ENCODE data around the gene PRODH2. TPM values are rescaled to one million over a fixed set of nuclear protein-coding genes. Genes with fewer than 3 reads are reported as not detected.

PRODH2 gene
- polyA plus RNA-seq, 2 of the 4 experiments (the other 2 are of a cell fraction): 0.92 to 1.0 TPM

DNA sequence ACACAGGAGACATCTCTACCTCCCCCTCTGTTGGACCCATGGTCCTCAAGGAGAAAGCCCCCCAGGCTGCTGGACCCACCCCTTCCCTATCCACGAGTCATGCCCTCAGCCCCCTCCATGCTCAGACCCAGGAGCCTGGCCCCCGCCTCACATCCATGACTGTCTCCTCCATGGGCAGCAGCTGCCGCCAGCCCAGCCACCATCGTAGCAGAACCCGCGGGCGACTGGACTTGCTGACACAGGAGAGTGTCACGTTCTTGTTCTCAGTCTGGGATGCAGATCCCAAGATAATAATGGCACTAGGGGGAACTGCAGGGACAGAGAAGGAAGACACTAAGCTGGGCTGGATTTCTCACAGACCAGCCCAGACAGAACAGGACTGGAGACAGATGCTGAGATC lies 35.8 kb upstream of the PRODH2 start:
- no peak overlapping the region for H3K4me3 ChIP-seq
- ATAC-seq: no peak
- WGBS (ENCODE audit: missing lambda C conversion rate): 71% methylated on average over 8 of the region's 8 CpGs
- peaks cover under 1% of the 10 kb centered on the region; the same call in 1 of the 3 replicates for H3K9me3 ChIP-seq
- FAIRE-seq: no peak
- no peak overlapping the region for H3K27ac ChIP-seq
- POLR2A ChIA-PET: no interaction called here
- peaks cover 28% of the 10 kb centered on the region; the same call in 2 of the 3 replicates for H3K4me1 ChIP-seq
- CTCF ChIA-PET: interaction anchor here (1.7 to 5.2 kb wide), 3 partner anchors 11 to 33 kb away, joined by 6 to 23 read pairs (median 7); partner anchors contain the start of gene KIRREL2
- H3K4me2 ChIP-seq: no peak overlapping the region
- no peak for DNase-seq (ENCODE audit: low read depth in 1 of 2, low spot score in 1 of 2)
- TF ChIP-seq TP53 (CRISPR knock-in tag; IDR thresholded peaks at IDR 0.05) (no peak), BHLHE40 (IDR thresholded peaks at IDR 0.05; ENCODE audit: low read depth, low read length) (no peak), POLR2AphosphoS2 (conservative IDR thresholded peaks at IDR 0.05; ENCODE audit: low read length) (no peak), SMC3 (IDR thresholded peaks at IDR 0.05) (no peak), GATA3 (IDR thresholded peaks at IDR 0.05; ENCODE audit: borderline replicate concordance) (no peak), JUNB (IDR thresholded peaks at IDR 0.05) (no peak), ELK1 (IDR thresholded peaks at IDR 0.05; ENCODE audit: low read depth, low read length) (no peak), ESRRA (IDR thresholded peaks at IDR 0.05; ENCODE audit: borderline replicate concordance, low read length) (no peak), EHMT2 (IDR thresholded peaks at IDR 0.05; ENCODE audit: low read depth) (no peak)

DNA sequence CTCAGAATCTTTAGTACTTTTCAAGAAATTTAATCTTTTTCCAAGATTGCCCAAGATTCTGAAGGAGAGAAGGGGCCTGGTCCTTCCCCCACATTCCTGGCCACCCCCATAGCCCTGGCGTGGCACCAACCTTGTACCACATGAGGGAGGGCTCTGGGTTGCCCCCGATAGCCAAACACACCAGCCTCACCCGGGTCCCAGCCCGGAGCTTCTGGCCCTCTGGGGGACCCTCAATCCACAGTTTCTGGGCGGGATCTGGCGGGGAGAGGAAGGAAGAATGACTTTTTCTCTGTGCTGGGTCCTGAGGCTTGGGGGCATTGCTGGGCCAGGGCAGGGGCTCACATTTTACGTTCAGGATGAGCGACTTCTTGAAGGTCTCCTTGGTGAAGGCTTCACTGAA lies 35.3 kb upstream of the PRODH2 start:
- Histone ChIP-seq H3K4me1 (peaks cover 28% of the 10 kb centered on the region; the same call in 2 of the 3 replicates), H3K9me3 (peaks cover 3% of the 10 kb centered on the region; the same call in 1 of the 3 replicates), H3K27ac (no peak overlapping the region), H3K4me2 (no peak overlapping the region), H3K4me3 (no peak overlapping the region)
- no peak for FAIRE-seq
- ChIA-PET CTCF (interaction anchor here (1.7 to 5.2 kb wide), 2 partner anchors 11 to 33 kb away, joined by 7 to 23 read pairs; partner anchors contain the start of gene KIRREL2), POLR2A (no interaction called here)
- WGBS (ENCODE audit: missing lambda C conversion rate): 65% methylated on average over 8 of the region's 8 CpGs
- DNase-seq (ENCODE audit: low read depth in 1 of 2, low spot score in 1 of 2): no peak
- ATAC-seq: no peak
- TF ChIP-seq MAFK (IDR thresholded peaks at IDR 0.05; ENCODE audit: partially characterized antibody) (no peak), GATA3 (IDR thresholded peaks at IDR 0.05; ENCODE audit: borderline replicate concordance) (no peak), NFE2L2 (conservative IDR thresholded peaks at IDR 0.05; ENCODE audit: low read length) (no peak), ZC3H11A (IDR thresholded peaks at IDR 0.05) (no peak), MAZ (IDR thresholded peaks at IDR 0.05; ENCODE audit: borderline replicate concordance, low read depth, low read length) (no peak), HOXA7 (CRISPR knock-in tag; IDR thresholded peaks at IDR 0.05) (no peak), HDAC2 (IDR thresholded peaks at IDR 0.05) (no peak), ATOH8 (CRISPR knock-in tag; IDR thresholded peaks at IDR 0.05; ENCODE audit: low read depth) (no peak), EHMT2 (IDR thresholded peaks at IDR 0.05; ENCODE audit: low read depth) (no peak), NR3C1 (IDR thresholded peaks at IDR 0.05) (no peak)

DNA sequence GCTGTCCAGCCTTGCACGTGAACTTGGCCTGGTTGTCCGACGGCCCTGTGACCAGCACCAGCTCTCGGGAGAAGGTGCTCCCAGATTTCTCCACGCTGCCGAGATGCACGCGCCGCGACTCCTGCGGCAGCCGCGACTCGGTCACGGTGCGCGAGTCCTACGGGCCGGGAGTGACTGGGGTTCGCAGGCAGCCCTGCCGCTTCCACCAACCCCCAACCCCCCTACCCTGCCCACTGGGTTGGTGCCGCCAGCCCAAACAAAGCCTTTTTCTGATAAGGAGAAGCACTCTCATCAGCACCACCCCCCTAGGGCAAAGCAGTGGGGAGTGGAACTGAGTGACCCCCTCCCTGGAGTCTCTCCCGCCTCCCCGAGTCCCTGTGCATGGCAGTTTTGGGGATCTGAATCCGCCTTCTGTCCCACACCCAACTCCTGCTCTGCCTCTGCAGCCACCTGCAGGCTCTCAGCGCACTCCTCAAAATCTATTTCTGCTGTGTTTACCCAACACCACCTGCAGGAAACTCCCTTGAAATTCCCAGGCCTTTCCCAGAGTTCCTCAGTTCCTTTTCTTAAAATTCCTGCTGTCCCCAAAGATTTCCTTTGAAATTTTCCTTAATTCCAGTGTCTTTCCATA lies 33.5 kb upstream of the PRODH2 start:
- CTCF ChIA-PET: interaction anchor here (0.7 to 5.2 kb wide), 6 partner anchors 12 to 298 kb away, joined by 3 to 23 read pairs (median 4); partner anchors contain the start of genes APLP1 and KIRREL2
- DNase-seq (ENCODE audit: low read depth in 1 of 2, low spot score in 1 of 2) (peak; percentile 58 to 88), FAIRE-seq (peak; percentile 93), ATAC-seq (peak; percentile 44 to 48)
- peaks cover 28% of the 10 kb centered on the region; the same call in 2 of the 3 replicates for H3K4me1 ChIP-seq
- peak overlapping the region; percentile 17 to 65; a peak in 4 of 6 replicates for H3K27ac ChIP-seq
- peak overlapping the region; percentile 49 for H3K4me3 ChIP-seq
- POLR2A ChIA-PET: interaction anchor here (0.6 to 1.6 kb wide), 4 partner anchors 23 to 1600 kb away, joined by 3 to 4 read pairs (median 4); no protein-coding TSS in a partner anchor
- peak overlapping the region; percentile 99 for H3K4me2 ChIP-seq
- H3K9me3 ChIP-seq: peaks cover 3% of the 10 kb centered on the region; the same call in 1 of the 3 replicates
- WGBS (ENCODE audit: missing lambda C conversion rate): 13% methylated on average over 21 of the region's 26 CpGs
- no peak for TF ChIP-seq HOXA7 (CRISPR knock-in tag; IDR thresholded peaks at IDR 0.05)
- no peak for TF ChIP-seq ELK1 (IDR thresholded peaks at IDR 0.05; ENCODE audit: low read depth, low read length)
- TF ChIP-seq RNF2 (IDR thresholded peaks at IDR 0.05; ENCODE audit: borderline replicate concordance, low read depth): peak; percentile 50; the same call in 1 of the 2 replicates
- no peak for TF ChIP-seq MAFK (IDR thresholded peaks at IDR 0.05; ENCODE audit: partially characterized antibody)
- no peak for TF ChIP-seq ZSCAN20 (CRISPR knock-in tag; IDR thresholded peaks at IDR 0.05)
- no peak for TF ChIP-seq EHF (CRISPR knock-in tag; IDR thresholded peaks at IDR 0.05)
- TF ChIP-seq, protein P1, sequence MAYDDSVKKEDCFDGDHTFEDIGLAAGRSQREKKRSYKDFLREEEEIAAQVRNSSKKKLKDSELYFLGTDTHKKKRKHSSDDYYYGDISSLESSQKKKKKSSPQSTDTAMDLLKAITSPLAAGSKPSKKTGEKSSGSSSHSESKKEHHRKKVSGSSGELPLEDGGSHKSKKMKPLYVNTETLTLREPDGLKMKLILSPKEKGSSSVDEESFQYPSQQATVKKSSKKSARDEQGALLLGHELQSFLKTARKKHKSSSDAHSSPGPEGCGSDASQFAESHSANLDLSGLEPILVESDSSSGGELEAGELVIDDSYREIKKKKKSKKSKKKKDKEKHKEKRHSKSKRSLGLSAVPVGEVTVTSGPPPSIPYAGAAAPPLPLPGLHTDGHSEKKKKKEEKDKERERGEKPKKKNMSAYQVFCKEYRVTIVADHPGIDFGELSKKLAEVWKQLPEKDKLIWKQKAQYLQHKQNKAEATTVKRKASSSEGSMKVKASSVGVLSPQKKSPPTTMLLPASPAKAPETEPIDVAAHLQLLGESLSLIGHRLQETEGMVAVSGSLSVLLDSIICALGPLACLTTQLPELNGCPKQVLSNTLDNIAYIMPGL (CRISPR knock-in tag; IDR thresholded peaks at IDR 0.05; ENCODE audit: borderline replicate concordance): no peak
- no peak for TF ChIP-seq ZC3H11A (IDR thresholded peaks at IDR 0.05)
- TF ChIP-seq NFE2L2 (conservative IDR thresholded peaks at IDR 0.05; ENCODE audit: low read length): no peak
- peak; percentile 24 to 27; a peak in 4 of 5 replicates for TF ChIP-seq RAD21 (conservative IDR thresholded peaks at IDR 0.05 in 1 of 2, IDR thresholded peaks at IDR 0.05 in 1 of 2)
- no peak for TF ChIP-seq ATOH8 (CRISPR knock-in tag; IDR thresholded peaks at IDR 0.05; ENCODE audit: low read depth)
- TF ChIP-seq CTCF (IDR thresholded peaks at IDR 0.05): peak; percentile 18; the same call in 2 of the 3 replicates

Data from A549 (cell line).